Epithelial cell of prostate (primary cell): ENCODE measurements around the gene ACTR3C.

Experiments used
- DNase-seq: peaks from one replicate; pipeline ENCODE4 v3.0.0-alpha.2; 2011; ENCODE audit warnings: low read depth, low spot score
- H3K27ac ChIP-seq: fragments of 450-650 bp; 2 replicates; pipeline ENCODE4 v1.5.1; 2017; ENCODE audit warnings: mild to moderate bottlenecking

Gene ACTR3C

DNA sequence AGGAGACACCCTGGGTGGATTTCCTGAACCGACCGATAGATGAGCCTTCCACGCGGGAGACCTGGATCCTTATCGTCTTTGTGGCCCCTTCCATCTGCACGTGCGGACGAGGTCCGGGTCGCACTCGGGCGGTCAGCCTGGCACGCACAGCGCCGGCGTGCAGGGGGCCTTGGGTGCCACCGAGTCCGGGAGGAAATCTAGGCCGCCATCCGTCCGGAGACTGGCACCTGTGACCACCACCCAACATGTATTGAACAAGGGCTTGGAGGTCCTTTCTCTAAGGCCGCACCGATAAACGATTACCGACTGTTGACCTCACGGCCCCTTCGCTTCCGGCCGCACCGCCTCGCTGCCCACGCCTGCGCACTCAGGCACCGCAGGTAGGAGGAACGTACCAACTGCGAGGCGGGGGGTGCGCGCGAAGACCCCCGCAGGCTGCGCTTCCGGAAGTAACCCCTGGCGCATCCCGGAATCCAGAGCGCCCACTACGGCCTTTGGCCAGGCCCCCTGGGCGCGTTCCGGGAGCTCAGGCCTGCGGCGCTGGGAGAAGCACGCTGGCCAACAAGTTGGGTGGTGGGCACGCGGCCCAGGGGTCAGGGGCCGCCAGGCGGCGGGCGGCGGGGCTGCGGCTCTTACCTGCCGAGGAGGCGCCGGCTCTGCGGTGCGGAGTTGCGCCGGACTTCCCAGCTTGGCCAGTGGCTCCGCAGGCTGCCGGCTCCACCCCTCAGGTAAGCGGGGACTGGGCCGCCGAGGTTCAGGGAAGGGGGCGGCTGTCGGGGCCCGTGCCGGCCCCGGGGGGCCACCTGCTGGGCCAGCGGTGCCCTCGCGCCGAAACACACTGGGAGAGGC, at the start of gene ACTR3C, which contains the start of gene LRRC61:
TSS of gene ACTR3C (minus strand) at position 713 of the 849 bp plus-strand sequence. CDS start 28,249 bp downstream, outside the sequence.
TSS of gene LRRC61 (plus strand) at position 523 of the 849 bp plus-strand sequence. CDS start 13,507 bp downstream, outside the sequence.
- DNase-seq, result no peak
- H3K27ac ChIP-seq, result peak within 1 kb of the TSS; percentile 81

DNA sequence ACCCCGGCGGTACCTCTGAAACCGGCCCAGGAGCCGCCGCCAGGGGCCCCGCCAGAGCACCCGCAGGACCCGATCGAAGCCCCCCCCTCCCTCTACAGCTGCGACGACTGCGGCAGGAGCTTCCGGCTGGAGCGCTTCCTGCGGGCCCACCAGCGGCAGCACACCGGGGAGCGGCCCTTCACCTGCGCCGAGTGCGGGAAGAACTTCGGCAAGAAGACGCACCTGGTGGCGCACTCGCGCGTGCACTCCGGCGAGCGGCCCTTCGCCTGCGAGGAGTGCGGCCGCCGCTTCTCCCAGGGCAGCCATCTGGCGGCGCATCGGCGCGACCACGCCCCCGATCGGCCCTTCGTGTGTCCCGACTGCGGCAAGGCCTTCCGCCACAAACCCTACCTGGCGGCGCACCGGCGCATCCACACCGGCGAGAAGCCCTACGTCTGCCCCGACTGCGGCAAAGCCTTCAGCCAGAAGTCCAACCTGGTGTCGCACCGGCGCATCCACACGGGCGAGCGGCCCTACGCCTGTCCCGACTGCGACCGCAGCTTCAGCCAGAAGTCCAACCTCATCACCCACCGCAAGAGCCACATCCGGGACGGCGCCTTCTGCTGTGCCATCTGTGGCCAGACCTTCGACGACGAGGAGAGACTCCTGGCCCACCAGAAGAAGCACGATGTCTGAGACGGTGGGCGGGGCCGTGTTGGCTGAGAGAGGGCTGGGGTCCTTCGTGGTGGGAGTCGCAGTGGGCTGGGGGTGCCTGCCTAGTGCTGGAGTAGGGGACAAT, 49.1 kb upstream of the ACTR3C start:
- H3K27ac ChIP-seq, result no peak overlapping the region

DNA sequence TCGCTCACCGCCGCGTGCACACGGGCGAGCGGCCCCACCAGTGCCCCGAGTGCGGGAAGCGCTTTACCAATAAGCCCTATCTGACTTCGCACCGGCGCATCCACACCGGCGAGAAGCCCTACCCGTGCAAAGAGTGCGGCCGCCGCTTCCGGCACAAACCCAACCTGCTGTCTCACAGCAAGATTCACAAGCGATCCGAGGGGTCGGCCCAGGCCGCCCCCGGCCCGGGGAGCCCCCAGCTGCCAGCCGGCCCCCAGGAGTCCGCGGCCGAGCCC, 48.6 kb upstream of the ACTR3C start:
- DNase-seq, result no peak
- H3K27ac ChIP-seq, result no peak overlapping the region

More for the DNA sequence above, 49.1 kb upstream of the ACTR3C start:
- DNase-seq, result no peak

DNA sequence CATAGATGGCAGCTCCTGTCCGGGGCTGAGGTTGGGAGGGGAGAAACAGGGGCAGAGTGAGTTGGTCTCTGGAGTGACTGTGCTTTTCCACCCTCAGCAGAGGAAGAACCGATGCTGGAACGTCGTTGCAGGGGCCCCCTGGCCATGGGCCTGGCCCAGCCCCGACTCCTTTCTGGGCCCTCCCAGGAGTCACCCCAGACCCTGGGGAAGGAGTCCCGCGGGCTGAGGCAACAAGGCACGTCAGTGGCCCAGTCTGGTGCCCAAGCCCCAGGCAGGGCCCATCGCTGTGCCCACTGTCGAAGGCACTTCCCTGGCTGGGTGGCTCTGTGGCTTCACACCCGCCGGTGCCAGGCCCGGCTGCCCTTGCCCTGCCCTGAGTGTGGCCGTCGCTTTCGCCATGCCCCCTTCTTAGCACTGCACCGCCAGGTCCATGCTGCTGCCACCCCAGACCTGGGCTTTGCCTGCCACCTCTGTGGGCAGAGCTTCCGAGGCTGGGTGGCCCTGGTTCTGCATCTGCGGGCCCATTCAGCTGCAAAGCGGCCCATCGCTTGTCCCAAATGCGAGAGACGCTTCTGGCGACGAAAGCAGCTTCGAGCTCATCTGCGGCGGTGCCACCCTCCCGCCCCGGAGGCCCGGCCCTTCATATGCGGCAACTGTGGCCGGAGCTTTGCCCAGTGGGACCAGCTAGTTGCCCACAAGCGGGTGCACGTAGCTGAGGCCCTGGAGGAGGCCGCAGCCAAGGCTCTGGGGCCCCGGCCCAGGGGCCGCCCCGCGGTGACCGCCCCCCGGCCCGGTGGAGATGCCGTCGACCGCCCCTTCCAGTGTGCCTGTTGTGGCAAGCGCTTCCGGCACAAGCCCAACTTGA, 48.0 kb upstream of the ACTR3C start:
- peak overlapping the region; percentile 58 for H3K27ac ChIP-seq
- no peak for DNase-seq

GRCh38 chr7:150370612-150371071, 47.3 kb upstream of the ACTR3C start:
- no peak for DNase-seq
- peak overlapping the region; percentile 58 for H3K27ac ChIP-seq

GRCh38 chr7:150369748-150370501, 46.6 kb upstream of the ACTR3C start:
- no peak for DNase-seq
- H3K27ac ChIP-seq, result peak overlapping the region; percentile 58

DNA sequence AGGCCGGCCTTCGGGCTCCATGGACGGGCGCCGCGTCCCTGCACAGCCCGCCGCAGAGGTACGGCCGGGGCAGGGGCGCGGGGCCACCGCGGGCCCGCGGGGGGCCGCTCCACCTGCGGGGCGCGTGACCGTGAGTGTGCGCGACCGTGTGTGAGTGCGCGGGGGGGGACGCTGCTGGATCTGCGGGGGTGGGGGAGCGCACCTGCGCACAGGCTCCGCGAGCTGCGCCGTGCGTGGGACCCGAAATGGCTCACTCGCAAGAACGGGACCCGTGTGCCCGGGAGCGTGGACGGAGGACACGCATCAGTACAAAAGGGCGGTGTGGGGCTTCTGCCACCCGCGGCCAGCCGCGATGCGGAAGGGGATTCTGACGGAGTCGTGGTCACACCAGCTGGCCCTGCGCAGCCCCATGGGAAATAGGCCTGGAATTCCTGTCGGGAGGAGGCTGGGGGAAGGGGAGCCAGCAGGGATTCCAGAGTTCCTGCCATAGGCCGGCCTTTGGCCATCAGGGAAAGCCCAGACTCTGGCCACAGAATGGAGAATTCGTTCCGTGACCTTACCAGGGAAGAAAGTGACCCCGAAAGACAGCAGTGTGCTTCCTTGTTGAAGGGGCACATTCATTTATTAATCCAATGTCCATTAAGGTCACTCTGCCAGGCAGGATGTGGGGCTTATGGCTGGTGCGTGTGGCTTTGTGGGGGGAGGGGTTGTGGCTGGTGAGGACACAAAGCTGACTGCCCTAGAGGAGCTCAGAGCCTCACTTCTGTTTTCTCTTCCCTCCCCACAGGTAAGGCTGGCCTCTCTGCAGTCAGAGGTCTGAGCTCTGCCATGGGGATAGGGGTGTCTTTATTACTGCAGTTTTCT, 45.8 kb upstream of the ACTR3C start:
- H3K27ac ChIP-seq, result peak overlapping the region; percentile 58
- no peak for DNase-seq

DNA sequence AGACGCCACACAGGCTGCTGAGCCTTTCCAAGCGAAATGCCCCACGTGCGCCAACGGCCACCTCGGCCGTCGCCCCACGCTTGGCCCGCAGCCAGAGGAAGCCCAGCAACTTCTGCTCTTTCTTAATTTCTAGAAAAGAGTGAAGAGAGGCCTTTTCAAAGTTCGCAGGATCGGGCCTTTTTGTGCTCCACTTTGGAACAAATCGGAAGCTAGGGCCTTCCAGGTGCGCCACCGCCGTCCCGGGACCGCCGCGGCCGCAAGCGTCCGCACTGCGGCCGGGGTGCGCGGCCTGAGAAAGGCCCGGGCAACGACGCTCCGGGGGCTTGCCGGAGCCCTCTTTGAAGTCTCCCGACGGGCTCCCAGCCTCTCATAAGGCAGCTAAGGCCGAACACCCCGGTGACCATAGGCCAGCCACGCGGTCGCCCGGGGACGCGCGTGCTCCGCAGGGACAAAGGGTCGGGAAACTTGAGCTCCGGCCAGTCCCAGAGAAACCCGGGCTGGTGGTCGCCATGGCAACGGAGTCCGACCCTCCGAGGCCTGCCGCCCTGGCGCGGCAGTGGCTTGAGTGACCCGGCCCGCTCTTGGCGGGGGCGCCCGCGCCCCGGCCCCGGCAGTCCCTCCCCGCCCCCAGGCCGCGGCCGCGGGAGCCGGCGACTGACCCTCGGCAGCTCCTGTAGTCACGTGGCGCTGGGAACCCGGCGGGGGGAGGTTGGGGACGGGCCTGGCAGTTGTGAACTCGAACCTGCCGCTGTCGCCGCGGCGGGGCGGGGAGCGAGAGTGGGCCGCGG, 44.9 kb upstream of the ACTR3C start, which contains the start of gene REPIN1:
TSS of gene REPIN1 (plus strand) at position 727 of the 788 bp plus-strand sequence. CDS start 890 bp downstream, outside the sequence.
- peak within 1 kb of the TSS; percentile 58 for H3K27ac ChIP-seq
- no peak for DNase-seq

DNA sequence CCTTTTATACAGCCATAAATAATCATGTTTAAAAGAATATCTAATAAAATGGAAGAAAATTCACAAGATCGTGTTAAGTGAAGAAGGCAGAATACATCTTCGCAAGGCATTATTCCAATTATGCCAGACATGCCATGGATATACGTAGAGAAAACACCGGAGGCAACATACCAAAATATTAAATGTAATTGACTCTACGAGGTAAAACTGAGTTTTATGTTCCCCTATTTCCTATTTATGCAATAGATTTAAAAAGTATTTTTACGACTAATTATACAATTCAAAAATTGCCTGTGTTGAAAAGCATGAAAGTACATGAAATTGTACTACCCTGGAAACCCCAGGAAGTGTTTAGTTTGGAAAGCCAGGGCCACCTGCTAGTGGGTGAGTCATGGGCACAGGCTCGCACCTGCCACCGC, 44.3 kb upstream of the ACTR3C start:
- H3K27ac ChIP-seq, result peak overlapping the region; percentile 58
- DNase-seq, result no peak

DNA sequence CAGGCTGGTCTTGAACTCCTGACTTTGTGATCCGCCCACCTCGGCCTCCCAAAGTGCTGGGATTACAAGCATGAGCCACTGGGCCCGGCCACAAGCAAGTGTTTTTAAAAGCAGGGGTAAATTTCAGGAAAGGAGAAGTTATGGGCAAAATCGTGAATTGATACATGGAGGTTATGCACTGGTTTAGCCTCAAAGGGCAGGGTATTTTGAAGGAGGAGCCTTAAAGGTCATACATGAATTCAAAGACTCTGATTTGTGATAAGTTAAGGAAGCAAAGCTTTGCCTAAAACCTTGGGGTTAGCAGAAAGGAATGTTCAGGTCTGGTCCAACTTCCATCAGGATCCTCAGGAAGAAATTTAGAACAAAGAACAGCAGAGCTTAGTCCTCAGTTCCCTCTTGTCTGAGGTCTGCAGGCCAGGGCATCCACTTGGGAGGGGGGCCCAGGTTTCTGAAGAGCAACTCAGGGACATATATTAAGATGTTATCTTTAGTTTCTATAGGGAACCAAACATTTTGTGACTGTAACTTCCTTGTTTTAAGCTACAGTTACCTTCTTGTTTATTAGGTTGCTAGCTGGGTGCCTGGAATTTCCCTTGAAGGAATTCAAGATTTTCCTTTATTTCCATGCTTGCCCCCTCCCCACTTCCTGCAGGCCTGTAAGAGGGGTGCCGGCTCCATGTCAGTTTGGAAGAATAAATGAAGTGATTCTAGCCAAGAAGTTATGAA, 42.5 kb upstream of the ACTR3C start:
- no peak overlapping the region for H3K27ac ChIP-seq
- DNase-seq, result no peak

- H3K27ac ChIP-seq, result no peak overlapping the region
Measured at GRCh38 chr7:150365194-150365593, 41.8 kb upstream of the ACTR3C start.

DNA sequence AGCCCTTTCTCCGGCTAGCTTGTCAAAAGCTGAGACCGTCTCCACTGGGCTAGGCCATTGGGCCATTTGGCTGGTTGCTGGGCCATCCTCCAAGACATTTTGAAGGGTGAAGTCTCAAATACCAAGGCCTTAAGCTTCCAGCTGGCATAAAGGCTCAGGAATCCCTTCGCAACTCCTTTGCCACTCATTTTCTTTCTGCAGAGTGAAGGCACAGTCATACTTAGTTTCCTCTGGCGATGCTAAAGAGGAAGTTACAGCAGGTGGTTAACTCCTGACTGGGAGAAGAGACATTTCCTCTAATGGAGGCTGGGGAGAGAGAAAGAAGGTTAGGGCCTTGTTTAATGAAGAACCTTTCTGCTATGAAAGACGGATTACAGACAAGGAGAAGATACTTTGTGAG, 40.5 kb upstream of the ACTR3C start:
- H3K27ac ChIP-seq, result no peak overlapping the region
- DNase-seq, result no peak

More at GRCh38 chr7:150365194-150365593, 41.8 kb upstream of the ACTR3C start:
- DNase-seq, result no peak

GRCh38 chr7:150363370-150363769, 40.0 kb upstream of the ACTR3C start:
- no peak overlapping the region for H3K27ac ChIP-seq

GRCh38 chr7:150361807-150362621, 38.7 kb upstream of the ACTR3C start:
- DNase-seq, result no peak
- no peak overlapping the region for H3K27ac ChIP-seq

More at GRCh38 chr7:150363370-150363769, 40.0 kb upstream of the ACTR3C start:
- no peak for DNase-seq

- DNase-seq, result no peak
- no peak overlapping the region for H3K27ac ChIP-seq
Measured at GRCh38 chr7:150361402-150361801, 38.1 kb upstream of the ACTR3C start.

GRCh38 chr7:150360363-150361058, 37.2 kb upstream of the ACTR3C start:
- DNase-seq, result no peak

More at GRCh38 chr7:150360363-150361058, 37.2 kb upstream of the ACTR3C start:
- no peak overlapping the region for H3K27ac ChIP-seq
